ENCODE results near the gene PIP5K1C. TPM values are rescaled to one million over a fixed set of nuclear protein-coding genes. Genes with fewer than 3 reads are reported as not detected.

The PIP5K1C gene
- total RNA-seq, 1 experiment from 2014 or later = 26.9 TPM

DNA sequence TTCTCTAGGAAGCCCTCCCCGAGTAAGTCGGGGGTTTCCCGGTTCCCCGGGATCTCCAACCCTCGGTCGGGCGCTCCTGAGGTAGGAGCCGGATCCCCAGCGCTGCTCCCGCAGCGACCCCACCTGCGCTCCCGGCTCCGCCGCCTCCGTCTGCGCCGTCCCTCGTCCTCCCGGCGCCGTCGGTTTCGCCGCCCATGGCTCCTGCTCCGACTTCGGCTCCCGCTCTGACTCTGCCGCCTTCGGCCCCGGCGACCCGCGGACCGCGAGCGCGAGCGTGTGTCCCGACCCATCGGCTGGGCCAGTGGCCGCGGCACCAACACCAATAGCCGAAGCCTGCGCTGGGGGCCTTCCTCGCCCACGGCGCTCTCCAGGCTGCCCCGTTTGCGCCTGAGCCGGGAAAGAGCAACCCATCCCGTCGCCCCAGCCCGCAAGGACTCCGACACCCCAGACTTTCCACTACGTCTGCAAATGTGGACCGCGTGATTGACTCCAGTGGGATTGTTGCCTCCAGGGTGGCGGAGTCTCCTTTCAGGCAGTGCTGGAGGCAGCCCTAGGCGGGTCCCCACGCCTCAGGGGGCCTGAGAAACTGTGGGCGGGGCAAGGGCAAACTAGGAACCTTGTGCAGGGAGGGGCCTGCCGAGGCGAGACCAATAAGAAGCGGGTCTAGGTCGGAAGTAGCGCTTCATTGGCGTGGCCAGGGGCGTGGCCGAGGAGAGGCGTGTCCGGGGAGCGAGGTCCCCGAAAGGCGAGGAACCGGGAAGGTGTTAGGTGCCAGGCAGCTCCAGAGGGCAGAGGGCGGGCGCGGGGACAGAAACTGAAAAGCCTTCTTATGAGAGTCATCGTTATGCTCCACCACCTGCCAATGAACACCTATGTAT, 73.6 kb downstream of the PIP5K1C start, which contains the start of gene CACTIN (continued):
- TF ChIP-seq YY1 (IDR thresholded peaks at IDR 0.05; ENCODE audit: extremely low read depth, insufficient replicate concordance, low read depth, low read length) (no peak), ELF1 (IDR thresholded peaks at IDR 0.05; ENCODE audit: borderline replicate concordance, low read depth) (no peak; the same call in 1 of the 2 replicates), EZH2phosphoT487 (IDR thresholded peaks at IDR 0.05; ENCODE audit: borderline replicate concordance) (no peak), SRF (IDR thresholded peaks at IDR 0.05; ENCODE audit: low read depth) (peak; percentile 95), JUND (IDR thresholded peaks at IDR 0.05) (no peak)

- Histone ChIP-seq H3K9me2 (ENCODE audit: insufficient read depth) (no peaks in the 10 kb centered on the region), H3K4me1 (ENCODE audit: control insufficient read depth in 1 of 2, insufficient read depth in 2 of 2, low read length in 2 of 2) (peaks cover 7 to 21% of the 10 kb centered on the region in 2 experiments; a peak in 3 of 4 replicates), H3K27me3 (ENCODE audit: insufficient read depth, low read length) (no peaks in the 10 kb centered on the region), H3K79me2 (ENCODE audit: insufficient read depth, low read length) (peaks cover 32% of the 10 kb centered on the region), H3K9ac (ENCODE audit: low read length) (peak overlapping the region; percentile 93), H3K27ac (ENCODE audit: low read depth, low read length) (peak overlapping the region; percentile 89), H3K4me3 (replicated peaks in 1 of 2; ENCODE audit: low read depth in 1 of 2, low read length in 2 of 2) (peak overlapping the region; percentile 98 to 100), H2AFZ (ENCODE audit: low read depth, low read length, poor library complexity, severe bottlenecking) (no peak overlapping the region), H3K9me3 (ENCODE audit: control insufficient read depth in 1 of 2, insufficient read depth in 1 of 2, low read depth in 1 of 2, low read length in 2 of 2) (no peaks in the 10 kb centered on the region), H4K20me1 (ENCODE audit: insufficient read depth) (peaks cover 5% of the 10 kb centered on the region; the same call in 1 of the 2 replicates), H3K36me3 (ENCODE audit: control insufficient read depth in 1 of 2, insufficient read depth in 2 of 2, low read length in 2 of 2) (0 out of 4 replicates have a peak, but pooled peaks cover 0 to 5% of the 10 kb centered on the region in 2 experiments), H3K4me2 (ENCODE audit: low read length) (peak overlapping the region; percentile 99)
- TF ChIP-seq EZH2 (IDR thresholded peaks at IDR 0.05) (no peak), ZFX (IDR thresholded peaks at IDR 0.05) (no peak), POLR2A (IDR thresholded peaks at IDR 0.05; ENCODE audit: borderline replicate concordance, extremely low read depth, insufficient read depth, insufficient read length) (no peak), YY1 (IDR thresholded peaks at IDR 0.05; ENCODE audit: extremely low read depth, insufficient replicate concordance, low read depth, low read length) (no peak), MAX (IDR thresholded peaks at IDR 0.05) (no peak), EGR1 (IDR thresholded peaks at IDR 0.05; ENCODE audit: low read depth) (no peak), TCF7L2 (IDR thresholded peaks at IDR 0.05; ENCODE audit: borderline replicate concordance, extremely low read depth, insufficient read depth, insufficient read length) (no peak), SIN3A (IDR thresholded peaks at IDR 0.05; ENCODE audit: low read depth) (no peak)
- TF ChIP-seq, protein P1, sequence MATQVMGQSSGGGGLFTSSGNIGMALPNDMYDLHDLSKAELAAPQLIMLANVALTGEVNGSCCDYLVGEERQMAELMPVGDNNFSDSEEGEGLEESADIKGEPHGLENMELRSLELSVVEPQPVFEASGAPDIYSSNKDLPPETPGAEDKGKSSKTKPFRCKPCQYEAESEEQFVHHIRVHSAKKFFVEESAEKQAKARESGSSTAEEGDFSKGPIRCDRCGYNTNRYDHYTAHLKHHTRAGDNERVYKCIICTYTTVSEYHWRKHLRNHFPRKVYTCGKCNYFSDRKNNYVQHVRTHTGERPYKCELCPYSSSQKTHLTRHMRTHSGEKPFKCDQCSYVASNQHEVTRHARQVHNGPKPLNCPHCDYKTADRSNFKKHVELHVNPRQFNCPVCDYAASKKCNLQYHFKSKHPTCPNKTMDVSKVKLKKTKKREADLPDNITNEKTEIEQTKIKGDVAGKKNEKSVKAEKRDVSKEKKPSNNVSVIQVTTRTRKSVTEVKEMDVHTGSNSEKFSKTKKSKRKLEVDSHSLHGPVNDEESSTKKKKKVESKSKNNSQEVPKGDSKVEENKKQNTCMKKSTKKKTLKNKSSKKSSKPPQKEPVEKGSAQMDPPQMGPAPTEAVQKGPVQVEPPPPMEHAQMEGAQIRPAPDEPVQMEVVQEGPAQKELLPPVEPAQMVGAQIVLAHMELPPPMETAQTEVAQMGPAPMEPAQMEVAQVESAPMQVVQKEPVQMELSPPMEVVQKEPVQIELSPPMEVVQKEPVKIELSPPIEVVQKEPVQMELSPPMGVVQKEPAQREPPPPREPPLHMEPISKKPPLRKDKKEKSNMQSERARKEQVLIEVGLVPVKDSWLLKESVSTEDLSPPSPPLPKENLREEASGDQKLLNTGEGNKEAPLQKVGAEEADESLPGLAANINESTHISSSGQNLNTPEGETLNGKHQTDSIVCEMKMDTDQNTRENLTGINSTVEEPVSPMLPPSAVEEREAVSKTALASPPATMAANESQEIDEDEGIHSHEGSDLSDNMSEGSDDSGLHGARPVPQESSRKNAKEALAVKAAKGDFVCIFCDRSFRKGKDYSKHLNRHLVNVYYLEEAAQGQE (IDR thresholded peaks at IDR 0.05; ENCODE audit: low read depth) = no peak
- TF ChIP-seq, protein P2, sequence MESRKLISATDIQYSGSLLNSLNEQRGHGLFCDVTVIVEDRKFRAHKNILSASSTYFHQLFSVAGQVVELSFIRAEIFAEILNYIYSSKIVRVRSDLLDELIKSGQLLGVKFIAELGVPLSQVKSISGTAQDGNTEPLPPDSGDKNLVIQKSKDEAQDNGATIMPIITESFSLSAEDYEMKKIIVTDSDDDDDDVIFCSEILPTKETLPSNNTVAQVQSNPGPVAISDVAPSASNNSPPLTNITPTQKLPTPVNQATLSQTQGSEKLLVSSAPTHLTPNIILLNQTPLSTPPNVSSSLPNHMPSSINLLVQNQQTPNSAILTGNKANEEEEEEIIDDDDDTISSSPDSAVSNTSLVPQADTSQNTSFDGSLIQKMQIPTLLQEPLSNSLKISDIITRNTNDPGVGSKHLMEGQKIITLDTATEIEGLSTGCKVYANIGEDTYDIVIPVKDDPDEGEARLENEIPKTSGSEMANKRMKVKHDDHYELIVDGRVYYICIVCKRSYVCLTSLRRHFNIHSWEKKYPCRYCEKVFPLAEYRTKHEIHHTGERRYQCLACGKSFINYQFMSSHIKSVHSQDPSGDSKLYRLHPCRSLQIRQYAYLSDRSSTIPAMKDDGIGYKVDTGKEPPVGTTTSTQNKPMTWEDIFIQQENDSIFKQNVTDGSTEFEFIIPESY (IDR thresholded peaks at IDR 0.05; ENCODE audit: extremely low read depth, insufficient replicate concordance, low read length) = no peak
- RAD21 ChIA-PET (ENCODE audit: low non-redundant PET in 1 of 2, low total read pairs in 2 of 2, uncharacterized antibody in 2 of 2, unreplicated experiment in 2 of 2) = no interaction called here
- ATAC-seq (peak; percentile 4), DNase-seq (ENCODE audit: low read depth, low spot score) (no peak)
- intact Hi-C loops (cut with micrococcal nuclease) = loop anchor here (5.0 kb wide), 1 partner anchor 79 kb away; no protein-coding TSS in a partner anchor
- POLR2A ChIA-PET = no interaction called here
- BruUV-seq (replicated peaks) = TSS peak; percentile 41
- CTCF ChIA-PET = no interaction called here
These were observed 74.2 kb downstream of the PIP5K1C start for GRCh38 chr19:3625996-3626472.
